ENCODE measurements around the gene SEMA3E. TPM values are rescaled to one million over a fixed set of nuclear protein-coding genes. Genes with fewer than 3 reads are reported as not detected.
"Not testable (repeated sequence)": the region's sequence is repeated elsewhere in the genome, so short reads cannot be mapped to it uniquely, and the experiment has no call there.

SEMA3E gene
- 0.59 TPM for polyA plus RNA-seq (2013, experiment 1 of 2; ENCODE audit: insufficient read length)
- polyA plus RNA-seq (2013, experiment 2 of 2; ENCODE audit: insufficient read length) = 0.35 TPM

DNA sequence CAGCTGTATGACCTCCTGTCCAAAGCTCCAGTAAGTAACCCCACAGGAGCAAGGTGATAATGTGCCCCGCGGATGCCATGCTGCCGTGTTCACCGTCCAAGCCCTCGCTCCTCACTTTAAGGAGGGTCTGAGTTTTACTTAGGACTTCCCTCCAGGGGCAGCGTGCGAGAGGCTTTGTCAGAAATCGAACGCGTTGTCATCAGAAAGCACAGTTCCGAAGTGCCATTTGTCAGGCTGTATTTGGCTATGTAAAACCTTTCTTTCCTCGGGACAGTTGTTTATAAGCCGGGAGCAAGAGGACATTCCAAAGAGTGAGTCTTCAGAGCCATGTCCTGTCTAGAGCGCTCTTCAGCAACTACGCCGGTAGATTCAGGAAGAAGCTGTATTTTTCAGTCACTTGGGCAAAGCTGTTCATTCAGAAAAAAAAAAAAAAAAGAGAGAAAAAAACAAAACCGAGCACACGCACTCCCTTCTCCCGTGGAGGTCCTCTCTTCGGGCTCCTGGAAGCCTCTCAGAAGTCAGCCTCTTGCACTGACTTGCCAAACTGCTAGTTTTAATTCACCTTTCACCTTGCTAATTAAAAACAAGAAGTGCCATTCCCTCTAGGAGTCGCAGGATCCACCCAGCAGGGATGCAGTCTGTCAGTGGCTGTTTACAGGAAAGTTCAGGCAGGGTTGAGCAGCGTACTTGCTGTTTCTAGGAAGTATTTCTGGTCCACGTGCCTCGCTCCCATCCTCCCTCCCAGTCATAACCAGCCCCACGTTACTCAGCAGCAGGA is at the start of gene SEMA3E:
TSS of gene SEMA3E (minus strand) at position 676 of the 778 bp plus-strand sequence.
- DNase-seq = peak; percentile 35

DNA sequence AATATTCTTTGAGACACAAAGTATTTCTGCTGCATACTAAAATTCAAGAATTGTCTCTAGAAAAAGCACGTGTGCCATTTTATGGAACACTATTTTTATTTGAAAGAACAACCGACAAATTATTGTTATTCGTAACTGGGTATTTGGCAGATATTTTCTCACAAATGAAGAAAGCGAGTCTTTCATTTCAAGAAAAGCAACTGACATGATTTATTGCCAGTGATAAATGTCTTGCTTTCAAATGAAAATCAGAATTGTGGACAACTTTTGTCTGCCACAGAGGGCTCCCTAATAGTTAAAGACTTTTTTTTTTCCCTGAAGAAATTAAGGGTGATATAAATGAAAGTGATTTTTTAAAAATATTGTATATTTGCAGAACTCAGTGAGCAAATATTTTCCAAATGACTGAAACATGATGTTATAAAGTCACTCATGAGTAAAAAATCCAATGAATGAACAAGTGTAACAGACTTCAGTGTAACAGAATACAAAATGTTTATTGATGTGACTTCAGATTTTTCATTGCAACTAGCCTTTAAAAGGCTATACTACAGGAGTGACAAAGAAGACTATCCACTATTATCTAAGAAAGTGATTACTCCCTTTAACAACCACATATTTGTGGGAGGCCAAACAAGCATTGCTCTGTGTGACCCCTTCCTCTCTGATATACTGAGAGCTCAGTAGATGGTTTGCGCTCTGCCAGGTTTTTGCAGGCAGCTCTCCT is 49.0 kb upstream of the SEMA3E start:
- DNase-seq = no peak

DNA sequence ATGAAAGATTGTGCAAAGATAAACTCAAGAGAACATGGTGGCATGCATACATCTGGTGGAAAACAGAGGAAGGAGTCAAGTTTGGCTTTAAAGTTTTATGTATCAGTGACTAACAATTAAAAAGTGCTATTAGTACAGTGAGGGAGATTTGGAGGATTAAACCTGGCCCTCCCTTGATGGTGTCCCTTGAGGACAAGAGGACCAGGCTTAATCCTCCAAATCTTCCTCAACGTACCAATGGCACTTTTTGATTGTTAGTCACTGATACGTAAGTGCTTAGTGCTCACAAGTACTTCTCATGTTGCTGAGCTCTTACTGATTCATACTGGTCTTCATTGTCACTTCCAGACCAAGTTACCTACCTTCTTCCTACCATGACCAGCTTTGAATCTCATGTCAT is 47.2 kb upstream of the SEMA3E start:
- no peak for DNase-seq

DNA sequence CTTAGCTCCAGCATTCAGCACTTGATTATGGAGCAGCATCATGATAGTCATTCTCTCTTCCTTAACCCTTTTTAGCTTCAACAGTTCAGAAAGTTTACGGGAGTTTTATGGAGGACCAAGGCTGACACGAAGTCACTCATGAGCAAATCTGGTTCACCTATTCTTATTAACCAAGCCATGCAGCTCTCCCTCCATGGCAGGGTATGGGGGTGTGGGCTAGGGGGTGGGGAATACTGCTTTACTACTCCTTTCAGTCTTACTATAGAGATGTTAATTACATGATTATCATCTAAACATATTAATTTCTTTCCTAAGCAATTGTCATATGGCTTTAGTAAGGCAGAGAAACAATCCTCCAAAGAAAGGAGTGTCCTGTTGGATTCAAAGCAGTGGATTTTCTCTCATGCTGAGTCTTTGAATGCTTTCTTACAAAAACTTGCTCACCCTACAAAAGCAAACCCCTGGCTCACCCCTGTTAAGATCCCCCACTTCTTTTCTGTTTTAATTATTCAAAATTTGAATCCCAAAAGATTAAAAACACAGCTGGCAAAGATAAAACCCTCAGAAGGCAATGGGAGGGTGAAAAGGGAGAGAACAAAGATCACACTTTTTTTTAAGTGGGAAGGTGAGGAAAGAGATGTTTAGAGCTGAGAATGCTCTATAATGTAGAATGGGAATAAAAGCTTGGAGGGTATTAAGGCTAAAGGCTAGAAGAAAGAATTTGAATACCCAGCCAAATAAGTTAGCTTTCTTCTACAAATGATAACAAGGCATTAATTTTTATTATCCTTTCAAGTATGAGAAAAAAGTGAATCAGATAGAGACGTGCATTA is 46.4 kb upstream of the SEMA3E start:
- DNase-seq = no peak

DNA sequence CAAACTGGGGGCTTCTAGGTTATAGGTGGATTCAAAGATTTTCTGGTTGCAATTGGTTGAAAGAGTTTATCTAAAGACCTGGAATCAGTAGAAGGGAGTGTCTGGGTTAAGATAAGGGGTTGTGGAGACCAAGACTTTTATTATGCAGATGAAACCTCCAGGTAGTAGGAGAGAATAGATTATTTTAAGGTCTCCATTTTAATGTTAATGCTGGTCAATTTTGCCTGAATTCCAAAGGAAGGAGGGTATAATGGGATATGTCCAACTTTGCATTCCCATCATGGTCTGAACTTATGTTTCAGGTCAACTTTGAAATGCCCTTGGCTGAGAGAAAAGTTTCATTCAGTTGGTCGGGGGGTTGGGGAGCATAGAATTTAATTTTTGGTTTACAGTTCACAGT is 44.3 kb upstream of the SEMA3E start:
- no peak for DNase-seq

DNA sequence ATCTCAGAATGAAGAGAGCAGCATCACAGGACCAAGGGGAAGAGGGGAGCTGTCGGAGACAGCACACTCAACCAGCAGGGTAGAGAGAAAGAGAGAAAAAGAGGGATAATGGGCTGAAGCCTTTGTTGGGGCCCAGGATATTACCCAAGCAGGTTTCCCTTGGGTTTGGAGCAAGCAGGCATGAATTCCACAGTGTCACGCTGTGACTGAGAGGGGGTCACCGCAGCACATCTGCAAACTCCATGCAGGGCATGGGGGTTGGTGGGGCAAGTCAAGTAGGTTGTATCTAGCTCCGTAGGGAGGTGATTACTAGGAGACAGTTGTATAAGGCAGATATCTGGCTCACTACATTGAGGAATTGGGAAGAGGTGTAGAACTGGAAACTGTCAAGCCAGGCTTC is 42.2 kb upstream of the SEMA3E start:
- DNase-seq = no peak

DNA sequence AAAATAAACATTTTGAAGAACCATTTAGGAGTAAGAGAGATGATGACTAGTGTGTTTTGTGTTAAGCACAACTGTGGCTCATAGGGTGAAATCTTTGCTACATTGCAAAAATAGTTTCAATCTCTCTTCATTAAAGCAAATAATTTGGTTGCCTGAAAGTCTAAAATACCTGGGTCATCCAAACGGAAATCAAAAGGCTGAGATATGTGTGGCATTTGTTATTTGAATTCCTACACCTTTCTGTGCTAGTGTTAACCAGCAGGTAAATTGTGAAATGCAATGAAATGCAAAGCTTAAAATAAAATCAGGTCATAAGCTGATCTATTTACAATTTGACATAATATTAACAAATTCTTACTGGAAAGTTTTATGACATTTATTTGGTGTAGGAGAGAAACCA is 40.9 kb upstream of the SEMA3E start:
- DNase-seq = no peak

DNA sequence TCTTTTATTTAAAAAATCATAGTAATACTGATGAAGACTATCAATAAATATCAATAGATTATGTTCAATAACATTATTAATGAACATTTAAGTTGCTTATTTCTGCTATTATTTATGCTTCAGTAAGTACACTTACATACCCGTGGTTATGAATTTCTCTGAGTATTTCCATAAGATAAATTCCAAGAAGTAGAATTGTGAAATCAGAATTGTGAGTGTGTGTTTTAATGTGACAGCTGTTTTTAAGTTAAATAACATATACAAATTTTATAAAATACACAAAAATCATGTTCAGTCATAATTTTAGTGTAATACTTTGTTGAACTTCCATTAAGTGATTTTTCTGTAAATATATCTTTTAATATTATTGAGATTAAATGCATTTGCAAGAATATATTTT is 37.5 kb upstream of the SEMA3E start:
- no peak for DNase-seq

DNA sequence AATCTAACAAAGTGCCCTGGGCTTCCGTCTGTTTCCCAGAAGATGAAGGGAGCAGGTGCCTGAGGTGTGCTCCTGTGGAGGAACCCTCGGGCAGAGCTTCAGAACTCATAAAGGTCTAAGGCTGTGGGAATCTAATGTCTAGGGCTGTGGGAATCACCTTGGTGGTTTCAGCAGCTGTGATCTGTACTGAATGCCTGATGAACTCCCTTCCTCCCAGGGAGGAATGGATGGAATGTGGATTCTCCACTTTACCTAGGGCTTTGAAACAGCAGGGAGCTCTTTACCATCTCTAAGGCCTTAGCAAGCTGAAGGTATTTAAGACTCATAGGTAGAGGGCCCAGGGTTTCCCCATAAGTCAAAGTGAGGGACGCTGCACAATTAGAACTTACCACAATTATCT is 36.0 kb upstream of the SEMA3E start:
- no peak for DNase-seq

DNA sequence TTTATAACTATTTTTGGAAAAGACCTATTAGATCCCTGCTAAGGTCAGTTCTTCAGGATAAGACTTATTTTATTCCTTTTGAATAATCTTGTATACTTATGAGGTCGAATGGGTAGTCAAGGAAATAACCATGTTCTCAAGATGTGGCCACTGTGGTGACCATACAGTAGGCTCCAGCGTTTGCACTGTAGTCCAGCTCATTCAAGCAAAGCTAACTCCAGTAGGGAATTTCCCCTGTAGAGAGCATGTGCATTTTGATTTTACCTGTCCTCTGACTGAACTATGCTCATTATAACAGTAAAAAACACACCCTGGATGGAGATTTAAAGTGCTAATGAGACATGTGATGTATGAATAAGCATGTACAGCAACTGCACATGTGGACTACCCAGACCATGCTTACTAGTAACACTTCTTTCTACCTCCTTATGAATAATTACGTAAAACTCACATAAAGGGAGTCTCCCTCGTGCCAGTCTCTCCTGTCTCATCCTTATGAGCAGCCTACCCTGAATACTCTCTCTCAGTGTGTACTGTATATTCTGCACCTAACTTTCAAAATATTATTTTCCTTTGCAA is 32.4 kb upstream of the SEMA3E start:
- DNase-seq = no peak

DNA sequence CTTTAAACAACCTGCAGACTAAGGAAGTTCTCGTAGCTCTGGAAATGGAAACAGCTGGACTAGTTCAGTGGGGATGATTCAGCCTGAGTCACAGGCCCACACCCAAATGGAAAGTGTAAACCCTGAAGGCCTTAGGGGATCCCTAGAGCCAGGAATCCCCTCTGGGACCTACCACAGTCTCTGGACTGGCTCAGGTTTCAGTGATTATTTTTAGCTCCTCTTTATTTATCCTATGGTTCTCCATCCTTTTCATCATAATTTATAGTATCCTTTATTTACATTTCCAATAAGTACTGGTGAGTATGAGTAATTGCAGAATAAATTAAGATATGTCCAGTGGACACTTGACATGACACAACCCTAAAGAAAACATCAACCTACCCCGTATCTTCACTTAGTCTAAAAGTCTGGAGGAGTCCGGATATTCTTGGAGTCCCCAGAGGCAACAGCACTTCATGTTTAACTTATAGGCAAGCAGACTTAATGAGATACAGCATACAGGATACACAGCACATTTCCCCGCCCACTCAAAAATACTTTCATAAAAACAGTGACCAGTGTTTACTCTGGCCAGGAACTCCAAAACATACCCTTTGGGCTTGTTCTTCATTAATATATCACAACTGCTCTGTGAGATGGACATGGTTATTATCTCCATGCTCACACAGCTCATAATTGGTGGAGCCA is 28.4 kb upstream of the SEMA3E start:
- peak; percentile 92 for DNase-seq

DNA sequence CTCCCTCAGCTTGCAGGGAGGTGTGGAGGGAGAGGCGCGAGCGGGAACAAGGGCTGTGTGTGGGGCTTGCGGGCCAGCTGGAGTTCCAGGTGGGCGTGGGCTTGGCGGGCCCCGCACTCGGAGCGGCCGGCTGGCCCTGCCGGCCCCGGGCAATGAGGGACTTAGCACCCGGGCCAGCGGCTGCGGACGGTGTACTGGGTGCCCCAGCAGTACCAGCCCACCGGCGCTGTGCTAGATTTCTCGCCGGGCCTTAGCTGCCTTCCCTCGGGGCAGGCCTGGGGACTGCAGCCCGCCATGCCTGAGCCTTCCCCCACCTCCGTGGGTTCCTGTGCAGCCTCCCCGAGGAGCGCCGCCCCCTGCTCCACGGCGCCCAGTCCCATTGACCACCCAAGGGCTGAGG is 24.4 kb upstream of the SEMA3E start:
- DNase-seq = not testable (repeated sequence)

DNA sequence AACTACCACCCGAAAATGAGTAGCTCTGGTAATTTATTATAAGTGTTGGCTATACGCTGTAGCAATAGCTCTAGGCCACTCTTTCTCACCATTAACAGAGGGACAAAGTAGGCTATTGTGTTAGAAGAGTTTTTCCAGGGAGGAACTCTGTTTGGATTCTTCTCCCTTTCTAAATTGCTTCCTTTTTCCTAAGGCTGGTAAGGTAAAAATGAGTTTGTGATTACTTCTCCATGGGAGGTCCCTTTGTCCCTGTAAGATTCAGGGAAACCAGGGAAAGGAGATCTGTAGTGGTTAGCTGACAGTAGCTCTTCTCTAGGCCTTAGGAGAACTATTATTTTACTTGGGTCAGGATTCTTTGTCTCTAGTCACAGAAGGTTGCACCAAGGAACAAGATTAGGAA is 23.2 kb upstream of the SEMA3E start:
- no peak for DNase-seq

DNA sequence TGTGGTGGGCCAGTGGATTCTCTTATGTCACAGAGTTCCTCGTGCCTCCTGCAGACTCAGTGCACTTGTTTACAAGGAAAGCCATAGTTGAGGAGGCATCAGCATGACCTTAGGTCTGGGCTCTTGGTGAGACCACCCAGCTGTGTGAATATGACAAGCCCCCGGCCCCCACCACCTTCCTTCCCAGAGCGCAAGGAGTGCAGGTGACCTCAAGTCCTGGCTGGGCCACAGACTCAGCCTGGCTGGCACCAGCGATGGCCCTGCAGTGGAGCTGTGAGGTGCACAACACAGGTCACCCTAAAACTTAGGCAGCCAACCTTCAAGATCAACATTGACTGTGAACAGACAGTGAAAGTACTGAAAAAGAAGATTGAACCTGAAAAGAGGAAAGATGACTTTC is 14.2 kb upstream of the SEMA3E start:
- DNase-seq = no peak

DNA sequence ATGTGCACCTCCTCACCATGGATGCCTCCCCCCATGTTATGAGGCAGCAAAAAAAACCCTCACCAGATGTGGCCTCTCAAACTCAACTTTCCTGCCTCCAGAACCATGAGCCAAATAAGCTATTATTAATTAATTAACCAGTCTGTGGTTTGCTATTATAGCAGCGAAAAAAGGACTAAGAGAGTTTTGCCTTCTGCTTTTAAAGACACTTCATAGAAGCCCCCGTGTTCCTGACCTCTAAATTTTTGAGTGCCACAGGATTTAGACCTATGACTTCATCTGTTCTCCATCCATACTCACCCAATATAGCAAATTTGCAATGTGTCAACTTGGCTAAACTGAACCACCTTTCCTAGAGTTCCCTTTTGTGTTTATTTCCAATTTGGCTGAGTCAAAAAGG is 9.2 kb upstream of the SEMA3E start:
- DNase-seq = no peak

DNA sequence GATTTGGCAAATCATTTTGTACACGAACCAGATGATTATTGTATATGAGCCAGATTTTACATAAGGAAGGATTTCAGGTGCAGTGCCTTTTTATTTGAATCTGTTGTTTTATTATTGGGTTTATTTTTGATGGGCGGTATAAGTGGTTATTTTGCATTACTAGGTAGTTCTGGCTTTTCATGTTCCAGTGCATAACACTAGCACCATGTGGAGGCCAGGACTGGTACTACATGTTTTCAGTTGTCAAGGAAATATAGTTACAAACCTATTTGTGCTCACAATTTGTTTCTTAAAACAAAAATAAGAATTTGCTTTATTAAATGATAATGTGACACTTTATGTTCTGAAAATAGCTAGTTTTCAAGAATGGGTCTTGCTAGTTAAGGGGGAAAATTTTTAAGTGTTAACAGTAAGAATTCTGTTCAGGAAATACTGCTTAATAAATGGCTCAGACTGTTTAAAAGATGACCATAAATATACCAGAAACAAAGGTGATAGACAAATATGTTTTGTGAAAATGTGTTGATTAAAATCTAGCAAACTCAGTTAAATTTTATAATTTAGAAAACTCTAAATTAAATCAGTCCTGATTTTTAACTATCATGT is 7.1 kb upstream of the SEMA3E start:
- DNase-seq = peak; percentile 43

DNA sequence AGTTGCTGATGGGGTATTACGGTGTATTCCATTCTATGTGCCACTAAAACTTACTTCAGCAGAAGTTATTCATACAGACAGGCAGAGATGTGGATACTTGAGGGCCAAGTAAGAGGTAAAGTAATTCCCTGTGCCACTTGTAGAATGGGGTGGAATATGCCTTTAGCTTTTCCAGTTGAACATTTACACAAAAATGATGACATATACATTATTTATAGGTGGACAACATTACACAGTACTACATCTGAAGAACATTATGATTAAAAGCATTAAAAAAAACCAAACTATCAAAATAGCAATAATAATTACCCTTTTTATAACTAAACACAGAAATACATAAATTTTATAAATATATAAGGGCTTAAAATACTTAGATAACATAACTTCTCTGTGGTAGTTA is 3.5 kb upstream of the SEMA3E start:
- no peak for DNase-seq

DNA sequence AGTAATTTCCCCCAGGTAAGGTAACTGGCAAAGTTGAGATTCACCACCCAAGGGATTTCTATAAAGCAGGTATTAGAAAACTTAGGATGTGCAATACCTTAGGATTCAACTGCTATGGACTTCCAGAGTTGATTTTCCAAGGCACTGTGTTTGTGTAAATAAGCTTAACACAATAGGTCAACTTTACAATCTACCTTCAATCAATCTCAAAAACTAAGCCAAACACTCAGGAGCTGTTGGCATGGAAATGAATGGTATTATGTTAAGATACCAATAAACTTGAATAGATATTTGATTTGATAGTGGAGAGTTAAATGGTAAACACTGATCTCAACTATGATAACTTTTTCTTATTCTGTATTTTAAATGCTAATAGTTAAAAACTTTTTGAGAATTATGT is 762 bp upstream of the SEMA3E start:
- DNase-seq = no peak

DNA sequence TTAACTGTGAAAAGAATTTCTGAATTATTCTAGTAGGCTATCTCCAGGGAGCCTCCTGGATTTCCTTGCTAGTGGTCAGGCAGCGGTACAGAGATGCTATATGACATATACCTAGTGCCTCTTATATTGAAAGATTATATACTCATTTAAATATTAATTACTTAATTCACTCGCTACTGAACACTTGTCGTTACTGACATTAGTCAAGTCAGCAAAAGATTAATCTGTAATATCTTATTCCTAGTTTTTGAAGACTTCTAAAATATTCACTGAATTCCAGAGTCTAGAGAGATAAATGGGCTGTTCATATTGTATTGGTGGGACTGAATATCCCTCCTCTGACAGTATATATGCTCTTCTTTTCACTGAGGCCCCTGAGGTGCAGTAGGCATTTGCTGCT is 2.9 kb downstream of the SEMA3E start:
- no peak for DNase-seq

DNA sequence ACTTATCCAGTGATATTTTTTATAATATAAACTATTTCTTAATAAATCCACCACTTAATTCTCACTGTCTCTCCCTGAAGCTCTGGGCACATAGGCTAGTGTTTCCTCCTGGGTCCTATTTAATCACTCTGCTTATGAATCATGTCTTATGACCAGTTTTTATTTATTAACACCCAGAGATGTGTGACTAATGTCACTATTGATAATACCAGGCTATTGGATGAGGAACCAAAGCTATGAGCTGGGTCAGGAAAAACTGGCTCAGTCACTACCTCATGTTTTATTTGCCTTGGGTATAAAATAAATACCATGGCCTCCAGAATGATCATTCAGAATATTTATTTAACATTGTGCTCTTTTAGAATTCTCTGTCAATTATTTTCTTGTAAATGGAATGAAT is 5.2 kb downstream of the SEMA3E start:
- DNase-seq = no peak

DNA sequence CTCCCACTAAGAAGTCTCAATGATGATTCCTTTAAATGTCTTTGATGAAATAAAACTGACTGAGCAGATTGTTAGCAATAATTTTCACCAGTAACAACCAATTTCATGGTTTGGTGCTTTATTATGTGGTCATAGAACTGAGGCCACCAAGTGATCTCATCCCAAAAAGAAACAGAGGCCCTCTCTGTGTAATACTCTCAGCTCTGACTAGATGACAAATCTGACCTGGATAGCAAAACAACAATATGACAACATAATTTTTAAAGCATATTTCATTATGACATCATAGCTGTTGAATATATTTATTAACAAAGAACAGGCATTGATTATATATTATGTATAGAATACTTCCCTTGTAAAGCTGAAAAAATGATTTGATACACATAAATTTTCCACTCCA is 5.9 kb downstream of the SEMA3E start:
- no peak for DNase-seq

All from fibroblast of skin of abdomen (primary cell).